ENCODE data around the gene TRPM3.

DNA sequence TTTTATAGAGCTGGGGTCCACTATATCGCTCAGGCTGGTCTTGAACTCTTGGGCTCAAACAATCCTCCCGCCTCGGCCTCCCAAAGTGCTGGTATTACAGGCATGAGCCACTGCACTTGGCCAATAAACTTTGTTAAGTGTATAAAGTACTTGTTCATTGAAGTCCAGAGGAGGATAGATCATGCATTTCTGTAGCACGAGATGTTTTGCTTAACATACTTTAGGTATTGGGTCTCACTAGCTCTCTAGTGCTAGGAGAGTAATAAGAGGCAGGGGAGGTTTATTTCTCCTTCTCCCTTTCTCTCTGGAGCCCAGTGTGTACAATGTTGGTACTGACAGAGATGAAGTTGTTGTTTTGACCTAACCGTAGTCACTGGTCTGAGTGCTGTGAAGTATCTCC is 581.4 kb downstream of the TRPM3 start:
- TF ChIP-seq, protein P1, sequence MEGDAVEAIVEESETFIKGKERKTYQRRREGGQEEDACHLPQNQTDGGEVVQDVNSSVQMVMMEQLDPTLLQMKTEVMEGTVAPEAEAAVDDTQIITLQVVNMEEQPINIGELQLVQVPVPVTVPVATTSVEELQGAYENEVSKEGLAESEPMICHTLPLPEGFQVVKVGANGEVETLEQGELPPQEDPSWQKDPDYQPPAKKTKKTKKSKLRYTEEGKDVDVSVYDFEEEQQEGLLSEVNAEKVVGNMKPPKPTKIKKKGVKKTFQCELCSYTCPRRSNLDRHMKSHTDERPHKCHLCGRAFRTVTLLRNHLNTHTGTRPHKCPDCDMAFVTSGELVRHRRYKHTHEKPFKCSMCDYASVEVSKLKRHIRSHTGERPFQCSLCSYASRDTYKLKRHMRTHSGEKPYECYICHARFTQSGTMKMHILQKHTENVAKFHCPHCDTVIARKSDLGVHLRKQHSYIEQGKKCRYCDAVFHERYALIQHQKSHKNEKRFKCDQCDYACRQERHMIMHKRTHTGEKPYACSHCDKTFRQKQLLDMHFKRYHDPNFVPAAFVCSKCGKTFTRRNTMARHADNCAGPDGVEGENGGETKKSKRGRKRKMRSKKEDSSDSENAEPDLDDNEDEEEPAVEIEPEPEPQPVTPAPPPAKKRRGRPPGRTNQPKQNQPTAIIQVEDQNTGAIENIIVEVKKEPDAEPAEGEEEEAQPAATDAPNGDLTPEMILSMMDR (IDR thresholded peaks at IDR 0.05), result no peak
- TF ChIP-seq POLR2AphosphoS5 (IDR thresholded peaks at IDR 0.05; ENCODE audit: low read depth, low read length) (no peak), SIN3A (IDR thresholded peaks at IDR 0.05; ENCODE audit: borderline replicate concordance, insufficient read depth, low read depth, low read length) (no peak)
- TF ChIP-seq, protein P2, sequence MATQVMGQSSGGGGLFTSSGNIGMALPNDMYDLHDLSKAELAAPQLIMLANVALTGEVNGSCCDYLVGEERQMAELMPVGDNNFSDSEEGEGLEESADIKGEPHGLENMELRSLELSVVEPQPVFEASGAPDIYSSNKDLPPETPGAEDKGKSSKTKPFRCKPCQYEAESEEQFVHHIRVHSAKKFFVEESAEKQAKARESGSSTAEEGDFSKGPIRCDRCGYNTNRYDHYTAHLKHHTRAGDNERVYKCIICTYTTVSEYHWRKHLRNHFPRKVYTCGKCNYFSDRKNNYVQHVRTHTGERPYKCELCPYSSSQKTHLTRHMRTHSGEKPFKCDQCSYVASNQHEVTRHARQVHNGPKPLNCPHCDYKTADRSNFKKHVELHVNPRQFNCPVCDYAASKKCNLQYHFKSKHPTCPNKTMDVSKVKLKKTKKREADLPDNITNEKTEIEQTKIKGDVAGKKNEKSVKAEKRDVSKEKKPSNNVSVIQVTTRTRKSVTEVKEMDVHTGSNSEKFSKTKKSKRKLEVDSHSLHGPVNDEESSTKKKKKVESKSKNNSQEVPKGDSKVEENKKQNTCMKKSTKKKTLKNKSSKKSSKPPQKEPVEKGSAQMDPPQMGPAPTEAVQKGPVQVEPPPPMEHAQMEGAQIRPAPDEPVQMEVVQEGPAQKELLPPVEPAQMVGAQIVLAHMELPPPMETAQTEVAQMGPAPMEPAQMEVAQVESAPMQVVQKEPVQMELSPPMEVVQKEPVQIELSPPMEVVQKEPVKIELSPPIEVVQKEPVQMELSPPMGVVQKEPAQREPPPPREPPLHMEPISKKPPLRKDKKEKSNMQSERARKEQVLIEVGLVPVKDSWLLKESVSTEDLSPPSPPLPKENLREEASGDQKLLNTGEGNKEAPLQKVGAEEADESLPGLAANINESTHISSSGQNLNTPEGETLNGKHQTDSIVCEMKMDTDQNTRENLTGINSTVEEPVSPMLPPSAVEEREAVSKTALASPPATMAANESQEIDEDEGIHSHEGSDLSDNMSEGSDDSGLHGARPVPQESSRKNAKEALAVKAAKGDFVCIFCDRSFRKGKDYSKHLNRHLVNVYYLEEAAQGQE (IDR thresholded peaks at IDR 0.05; ENCODE audit: insufficient read depth in 1 of 2, low read depth in 2 of 2, low read length in 1 of 2), result no peak

All from Panc1 (cell line).